ENCODE measurements around the gene PTPRG. TPM values are rescaled to one million over a fixed set of nuclear protein-coding genes. Genes with fewer than 3 reads are reported as not detected.

Gene PTPRG
- total RNA-seq, 4 donors from 2014 or later: 51.9 to 56.8 (median 54.4) TPM

- no peaks in the 10 kb centered on the region for H3K27me3 ChIP-seq
- intact Hi-C loops (cut with DNase I): no loop called here
- H3K27ac ChIP-seq (replicated peaks in 1 of 4): no peak overlapping the region
- H3K36me3 ChIP-seq: no peaks in the 10 kb centered on the region
- no peak for TF ChIP-seq POLR2AphosphoS5 (IDR thresholded peaks at IDR 0.05)
- no peak for TF ChIP-seq EP300 (IDR thresholded peaks at IDR 0.05)
- no peak for TF ChIP-seq POLR2A (IDR thresholded peaks at IDR 0.05; ENCODE audit: low read depth)
- TF ChIP-seq, protein P1, sequence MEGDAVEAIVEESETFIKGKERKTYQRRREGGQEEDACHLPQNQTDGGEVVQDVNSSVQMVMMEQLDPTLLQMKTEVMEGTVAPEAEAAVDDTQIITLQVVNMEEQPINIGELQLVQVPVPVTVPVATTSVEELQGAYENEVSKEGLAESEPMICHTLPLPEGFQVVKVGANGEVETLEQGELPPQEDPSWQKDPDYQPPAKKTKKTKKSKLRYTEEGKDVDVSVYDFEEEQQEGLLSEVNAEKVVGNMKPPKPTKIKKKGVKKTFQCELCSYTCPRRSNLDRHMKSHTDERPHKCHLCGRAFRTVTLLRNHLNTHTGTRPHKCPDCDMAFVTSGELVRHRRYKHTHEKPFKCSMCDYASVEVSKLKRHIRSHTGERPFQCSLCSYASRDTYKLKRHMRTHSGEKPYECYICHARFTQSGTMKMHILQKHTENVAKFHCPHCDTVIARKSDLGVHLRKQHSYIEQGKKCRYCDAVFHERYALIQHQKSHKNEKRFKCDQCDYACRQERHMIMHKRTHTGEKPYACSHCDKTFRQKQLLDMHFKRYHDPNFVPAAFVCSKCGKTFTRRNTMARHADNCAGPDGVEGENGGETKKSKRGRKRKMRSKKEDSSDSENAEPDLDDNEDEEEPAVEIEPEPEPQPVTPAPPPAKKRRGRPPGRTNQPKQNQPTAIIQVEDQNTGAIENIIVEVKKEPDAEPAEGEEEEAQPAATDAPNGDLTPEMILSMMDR (IDR thresholded peaks at IDR 0.05): no peak
- WGBS: 96% methylated on average over 6 of the region's 6 CpGs
- peaks cover 17 to 43% (median 33%) of the 10 kb centered on the region in 4 donors for H3K4me1 ChIP-seq
- peaks cover 0 to 4% (median 0%) of the 10 kb centered on the region in 4 donors for H3K9me3 ChIP-seq
- no peak overlapping the region for H3K4me3 ChIP-seq
- DNase-seq (ENCODE audit: extremely low spot score): peak; percentile 26
Observed at GRCh38 chr3:61932499-61932898, 371.1 kb downstream of the PTPRG start.

- peaks cover 4 to 33% (median 21%) of the 10 kb centered on the region in 4 donors for H3K4me1 ChIP-seq
- no peak for TF ChIP-seq POLR2AphosphoS5 (IDR thresholded peaks at IDR 0.05)
- intact Hi-C loops (cut with DNase I): no loop called here
- no peaks in the 10 kb centered on the region for H3K36me3 ChIP-seq
- 82% methylated on average over 5 of the region's 5 CpGs for WGBS
- H3K27me3 ChIP-seq: no peaks in the 10 kb centered on the region
- peaks cover 0 to 4% (median 0%) of the 10 kb centered on the region in 4 donors for H3K9me3 ChIP-seq
- no peak overlapping the region for H3K27ac ChIP-seq (replicated peaks in 1 of 4)
- peak; percentile 8 for DNase-seq (ENCODE audit: extremely low spot score)
- no peak overlapping the region for H3K4me3 ChIP-seq
Observed at GRCh38 chr3:61933798-61934504, 372.6 kb downstream of the PTPRG start.

DNA sequence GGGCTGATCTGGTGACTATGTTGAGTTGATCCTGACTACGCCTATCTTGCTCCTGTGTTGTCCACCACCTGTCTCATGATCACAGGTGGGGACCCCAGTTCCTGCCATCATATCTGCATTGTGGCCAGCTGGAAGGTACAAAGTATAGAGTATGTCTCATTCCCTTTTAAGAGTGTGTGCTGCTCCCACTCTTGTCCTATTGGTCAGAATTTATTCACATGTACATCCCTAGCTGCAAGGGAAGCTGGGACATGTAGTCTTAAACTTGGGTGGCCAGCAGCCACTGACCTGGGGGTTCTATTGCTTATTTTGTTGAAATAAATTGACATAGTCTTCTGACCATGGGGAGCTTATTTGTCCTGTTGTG lies 373.1 kb downstream of the PTPRG start:
- no peak for DNase-seq (ENCODE audit: extremely low spot score)
- Histone ChIP-seq H3K36me3 (no peaks in the 10 kb centered on the region), H3K4me3 (no peak overlapping the region), H3K27ac (replicated peaks in 1 of 4) (no peak overlapping the region), H3K4me1 (peaks cover 3 to 28% (median 16%) of the 10 kb centered on the region in 4 donors), H3K9me3 (peaks cover 0 to 4% (median 0%) of the 10 kb centered on the region in 4 donors), H3K27me3 (no peaks in the 10 kb centered on the region)
- intact Hi-C loops (cut with DNase I): no loop called here
- WGBS: 92% methylated on average over 1 of the region's 1 CpG
- no peak for TF ChIP-seq POLR2AphosphoS5 (IDR thresholded peaks at IDR 0.05)
- no peak for TF ChIP-seq POLR2A (IDR thresholded peaks at IDR 0.05; ENCODE audit: low read depth)
- TF ChIP-seq EP300 (IDR thresholded peaks at IDR 0.05): no peak
- TF ChIP-seq, protein P1 (IDR thresholded peaks at IDR 0.05): no peak

GRCh38 chr3:61935814-61936213 lies 374.4 kb downstream of the PTPRG start:
- peak; percentile 45 for DNase-seq (ENCODE audit: extremely low spot score)
- H3K9me3 ChIP-seq: peaks cover 0 to 4% (median 0%) of the 10 kb centered on the region in 4 donors
- intact Hi-C loops (cut with DNase I): no loop called here
- no peak overlapping the region for H3K27ac ChIP-seq (replicated peaks in 1 of 4)
- 100% methylated on average over 3 of the region's 3 CpGs for WGBS
- no peaks in the 10 kb centered on the region for H3K27me3 ChIP-seq
- no peak overlapping the region for H3K4me3 ChIP-seq
- H3K4me1 ChIP-seq: peaks cover 3 to 25% (median 13%) of the 10 kb centered on the region in 4 donors
- H3K36me3 ChIP-seq: no peaks in the 10 kb centered on the region
- no peak for TF ChIP-seq POLR2A (IDR thresholded peaks at IDR 0.05; ENCODE audit: low read depth)
- TF ChIP-seq POLR2AphosphoS5 (IDR thresholded peaks at IDR 0.05): no peak
- TF ChIP-seq, protein P1 (IDR thresholded peaks at IDR 0.05): no peak
- no peak for TF ChIP-seq EP300 (IDR thresholded peaks at IDR 0.05)

DNA sequence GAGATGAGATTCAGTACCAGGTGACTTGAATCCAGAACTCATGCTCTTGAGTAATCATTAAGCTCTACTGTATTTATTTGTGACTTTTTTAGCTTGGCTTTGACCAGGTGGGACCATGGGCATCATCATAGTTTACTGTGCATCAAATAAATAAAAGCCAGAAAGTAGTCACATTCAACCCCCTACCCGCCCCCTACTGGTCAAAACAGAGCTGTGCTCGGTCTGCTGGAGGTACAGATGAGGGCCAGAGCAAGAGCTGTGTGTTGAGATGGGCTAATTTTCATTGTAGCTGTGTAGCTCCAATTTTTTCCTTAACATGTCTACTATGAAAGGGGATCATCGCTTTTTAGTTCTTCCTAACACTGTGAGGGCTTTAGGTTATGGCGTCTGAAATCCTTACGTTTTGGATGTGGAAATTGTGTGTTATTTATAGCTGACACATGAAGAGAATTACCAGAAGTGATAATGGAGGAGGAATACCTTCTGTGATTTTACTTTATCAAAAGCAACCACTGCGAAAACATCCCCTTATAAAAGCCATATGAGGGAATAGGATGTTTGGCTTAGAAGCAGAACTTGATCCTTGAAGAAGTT lies 375.1 kb downstream of the PTPRG start:
- intact Hi-C loops (cut with DNase I): no loop called here
- Histone ChIP-seq H3K36me3 (no peaks in the 10 kb centered on the region), H3K9me3 (peaks cover 0 to 4% (median 0%) of the 10 kb centered on the region in 4 donors), H3K4me1 (peaks cover 3 to 25% (median 13%) of the 10 kb centered on the region in 4 donors), H3K4me3 (no peak overlapping the region), H3K27ac (replicated peaks in 1 of 4) (no peak overlapping the region), H3K27me3 (no peaks in the 10 kb centered on the region)
- WGBS: 81% methylated on average over 6 of the region's 6 CpGs
- DNase-seq (ENCODE audit: extremely low spot score): peak; percentile 47
- TF ChIP-seq POLR2A (IDR thresholded peaks at IDR 0.05; ENCODE audit: low read depth): no peak
- TF ChIP-seq EP300 (IDR thresholded peaks at IDR 0.05): no peak
- TF ChIP-seq, protein P1 (IDR thresholded peaks at IDR 0.05): peak in 2 of 3 experiments; percentile 15 to 40
- TF ChIP-seq POLR2AphosphoS5 (IDR thresholded peaks at IDR 0.05): no peak

Measured in esophagus muscularis mucosa (tissue), 4 donors.